ENCODE results near the gene KDSR.

Gene KDSR

DNA sequence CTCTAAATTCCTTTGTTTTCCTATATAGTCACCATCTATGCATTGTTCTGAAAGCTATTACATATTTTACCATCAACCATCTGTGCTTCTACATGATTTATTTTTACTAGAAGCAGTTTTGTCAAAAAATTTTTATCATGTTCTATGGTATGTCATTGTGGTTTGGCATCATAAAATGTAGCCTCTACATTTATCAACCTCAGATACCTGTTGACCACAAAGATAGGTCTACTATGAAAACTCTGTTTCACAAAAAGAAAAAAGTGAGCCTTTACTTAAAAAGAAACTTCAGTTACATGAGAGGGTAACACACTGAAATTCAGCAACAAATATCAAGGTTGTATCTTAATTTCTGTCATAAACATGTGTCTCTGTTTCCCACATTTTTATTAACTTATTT is 51.1 kb downstream of the KDSR start:
- Histone ChIP-seq H3K4me2 (ENCODE audit: low read length) (no peak overlapping the region), H3K9ac (ENCODE audit: low read length) (no peak overlapping the region), H4K8ac (ENCODE audit: low read depth, low read length) (no peak overlapping the region), H2AK5ac (ENCODE audit: low read length) (no peak overlapping the region), H3K23ac (ENCODE audit: low read length) (no peak overlapping the region), H4K12ac (ENCODE audit: low read depth, low read length) (no peak overlapping the region), H2BK120ac (ENCODE audit: insufficient read depth, low read length, poor library complexity) (no peak overlapping the region), H3K79me1 (ENCODE audit: low read length) (peaks cover 4% of the 10 kb centered on the region), H3K36me3 (ENCODE audit: control insufficient read depth in 1 of 2, insufficient read depth in 2 of 2, low read length in 2 of 2) (no peaks in the 10 kb centered on the region), H3K4me1 (ENCODE audit: control insufficient read depth in 1 of 2, insufficient read depth in 2 of 2, low read length in 2 of 2) (peaks cover 6 to 9% of the 10 kb centered on the region in 2 experiments), H2AFZ (ENCODE audit: insufficient read depth, low read length, poor library complexity) (no peak overlapping the region), H4K91ac (ENCODE audit: low read depth, low read length) (no peak overlapping the region), H2BK5ac (ENCODE audit: low read depth, low read length, poor library complexity) (no peak overlapping the region), H3K27ac (ENCODE audit: low read depth, low read length) (no peak overlapping the region), H2BK12ac (ENCODE audit: low read length) (no peak overlapping the region), H3K4ac (ENCODE audit: low read depth, low read length) (no peak overlapping the region), H3K4me3 (ENCODE audit: low read depth, low read length) (no peak overlapping the region), H3K27me3 (ENCODE audit: insufficient read depth, low read length) (peaks cover 13% of the 10 kb centered on the region), H3K14ac (ENCODE audit: low read length) (no peak overlapping the region), H3K18ac (ENCODE audit: low read length) (no peak overlapping the region), H3K79me2 (ENCODE audit: control insufficient read depth, insufficient read depth, low read length, poor library complexity) (no peaks in the 10 kb centered on the region), H3K9me3 (ENCODE audit: insufficient read depth, low read depth, low read length) (peaks cover 4% of the 10 kb centered on the region)
- no peak for DNase-seq

DNA sequence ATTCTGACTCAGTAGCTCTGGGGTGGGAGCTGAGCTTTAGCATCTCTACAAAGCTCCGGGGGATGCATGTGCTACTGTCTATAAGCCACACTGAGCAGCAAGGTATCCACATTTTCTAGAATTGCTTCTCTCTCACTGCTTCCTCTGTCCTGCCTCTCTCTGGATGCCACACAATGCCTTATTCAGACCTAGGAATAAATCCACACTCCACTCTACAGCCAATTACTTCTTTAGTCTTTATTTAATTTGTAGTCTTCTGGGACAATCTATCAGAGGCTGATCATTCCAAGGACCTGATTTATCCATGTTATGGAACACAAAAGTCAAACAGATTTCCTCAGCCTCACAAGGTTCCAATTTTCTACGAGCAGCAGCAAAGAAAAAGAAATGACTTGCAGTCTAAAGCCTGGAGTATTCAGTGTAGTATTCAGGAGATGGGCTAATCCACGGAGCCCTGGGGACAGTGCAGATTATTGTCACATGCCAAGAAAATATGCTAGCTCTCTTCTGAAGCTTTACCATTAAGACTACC is 51.8 kb downstream of the KDSR start:
- no peak overlapping the region for H3K4ac ChIP-seq (ENCODE audit: low read depth, low read length)
- peaks cover 13% of the 10 kb centered on the region for H3K27me3 ChIP-seq (ENCODE audit: insufficient read depth, low read length)
- no peak overlapping the region for H3K14ac ChIP-seq (ENCODE audit: low read length)
- no peak overlapping the region for H3K23ac ChIP-seq (ENCODE audit: low read length)
- H3K4me3 ChIP-seq (ENCODE audit: low read depth, low read length): no peak overlapping the region
- no peak overlapping the region for H3K9ac ChIP-seq (ENCODE audit: low read length)
- H2BK120ac ChIP-seq (ENCODE audit: insufficient read depth, low read length, poor library complexity): no peak overlapping the region
- H3K4me1 ChIP-seq (ENCODE audit: control insufficient read depth in 1 of 2, insufficient read depth in 2 of 2, low read length in 2 of 2): peaks cover 5 to 6% of the 10 kb centered on the region in 2 experiments
- no peak overlapping the region for H4K91ac ChIP-seq (ENCODE audit: low read depth, low read length)
- H3K79me1 ChIP-seq (ENCODE audit: low read length): no peaks in the 10 kb centered on the region
- H3K4me2 ChIP-seq (ENCODE audit: low read length): no peak overlapping the region
- H4K12ac ChIP-seq (ENCODE audit: low read depth, low read length): no peak overlapping the region
- H3K18ac ChIP-seq (ENCODE audit: low read length): no peak overlapping the region
- peaks cover 4% of the 10 kb centered on the region for H3K9me3 ChIP-seq (ENCODE audit: insufficient read depth, low read depth, low read length)
- no peak overlapping the region for H2AFZ ChIP-seq (ENCODE audit: insufficient read depth, low read length, poor library complexity)
- H3K79me2 ChIP-seq (ENCODE audit: control insufficient read depth, insufficient read depth, low read length, poor library complexity): no peaks in the 10 kb centered on the region
- no peak overlapping the region for H2AK5ac ChIP-seq (ENCODE audit: low read length)
- no peak overlapping the region for H2BK12ac ChIP-seq (ENCODE audit: low read length)
- WGBS (ENCODE audit: extremely low coverage, insufficient coverage, insufficient read length): no CpG with 5 or more reads among the region's 3 CpGs
- H3K36me3 ChIP-seq (ENCODE audit: control insufficient read depth in 1 of 2, insufficient read depth in 2 of 2, low read length in 2 of 2): no peaks in the 10 kb centered on the region
- DNase-seq: no peak
- H2BK5ac ChIP-seq (ENCODE audit: low read depth, low read length, poor library complexity): no peak overlapping the region
- H4K8ac ChIP-seq (ENCODE audit: low read depth, low read length): no peak overlapping the region
- H3K27ac ChIP-seq (ENCODE audit: low read depth, low read length): no peak overlapping the region

DNA sequence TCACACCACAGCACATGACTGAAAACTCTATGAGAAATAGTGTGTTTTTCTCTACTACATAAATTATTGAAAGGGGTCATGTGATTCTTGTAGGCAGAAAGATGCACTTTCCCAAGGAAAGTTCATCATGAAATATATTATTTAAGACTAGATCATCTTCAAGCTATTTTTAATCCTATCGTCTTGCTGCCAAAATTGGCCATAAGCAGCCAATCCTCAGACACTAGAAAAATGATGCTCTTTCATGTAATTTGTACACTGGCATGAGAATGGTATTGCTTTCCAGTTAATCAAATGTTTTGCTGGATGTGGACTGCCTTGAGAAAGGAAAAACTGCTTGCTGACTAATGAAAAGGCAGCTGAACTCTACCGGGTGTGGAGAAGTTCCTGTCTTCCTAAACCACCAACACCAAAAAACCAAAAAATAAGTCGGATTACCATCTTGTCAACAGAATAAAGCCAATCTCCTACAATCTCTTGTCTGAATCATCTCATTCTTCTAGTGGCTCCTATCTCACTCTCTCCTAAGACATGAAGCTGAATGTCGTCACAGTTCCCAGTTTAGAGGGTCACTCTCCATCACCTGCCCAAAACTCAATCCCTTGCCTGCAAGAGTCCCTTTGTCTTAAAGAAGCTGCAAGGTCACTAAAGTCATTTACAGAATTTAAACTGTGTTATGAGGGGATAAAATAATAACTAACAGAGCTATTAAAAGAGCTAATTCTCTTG is 52.8 kb downstream of the KDSR start:
- Histone ChIP-seq H3K4me1 (ENCODE audit: control insufficient read depth in 1 of 2, insufficient read depth in 2 of 2, low read length in 2 of 2) (peaks cover 5 to 6% of the 10 kb centered on the region in 2 experiments), H3K4me3 (ENCODE audit: low read depth, low read length) (no peak overlapping the region), H3K4ac (ENCODE audit: low read depth, low read length) (no peak overlapping the region), H2BK120ac (ENCODE audit: insufficient read depth, low read length, poor library complexity) (no peak overlapping the region), H2AK5ac (ENCODE audit: low read length) (no peak overlapping the region), H3K79me1 (ENCODE audit: low read length) (no peaks in the 10 kb centered on the region), H2BK12ac (ENCODE audit: low read length) (no peak overlapping the region), H2BK5ac (ENCODE audit: low read depth, low read length, poor library complexity) (no peak overlapping the region), H3K27me3 (ENCODE audit: insufficient read depth, low read length) (peaks cover 10% of the 10 kb centered on the region), H3K79me2 (ENCODE audit: control insufficient read depth, insufficient read depth, low read length, poor library complexity) (no peaks in the 10 kb centered on the region), H3K18ac (ENCODE audit: low read length) (no peak overlapping the region), H3K14ac (ENCODE audit: low read length) (no peak overlapping the region), H4K8ac (ENCODE audit: low read depth, low read length) (no peak overlapping the region), H4K12ac (ENCODE audit: low read depth, low read length) (no peak overlapping the region), H4K91ac (ENCODE audit: low read depth, low read length) (no peak overlapping the region), H3K23ac (ENCODE audit: low read length) (no peak overlapping the region), H3K9ac (ENCODE audit: low read length) (no peak overlapping the region), H2AFZ (ENCODE audit: insufficient read depth, low read length, poor library complexity) (no peak overlapping the region), H3K4me2 (ENCODE audit: low read length) (no peak overlapping the region), H3K9me3 (ENCODE audit: insufficient read depth, low read depth, low read length) (peaks cover 4% of the 10 kb centered on the region), H3K27ac (ENCODE audit: low read depth, low read length) (no peak overlapping the region), H3K36me3 (ENCODE audit: control insufficient read depth in 1 of 2, insufficient read depth in 2 of 2, low read length in 2 of 2) (no peaks in the 10 kb centered on the region)
- WGBS (ENCODE audit: extremely low coverage, insufficient coverage, insufficient read length): no CpG with 5 or more reads among the region's 4 CpGs
- no peak for DNase-seq

DNA sequence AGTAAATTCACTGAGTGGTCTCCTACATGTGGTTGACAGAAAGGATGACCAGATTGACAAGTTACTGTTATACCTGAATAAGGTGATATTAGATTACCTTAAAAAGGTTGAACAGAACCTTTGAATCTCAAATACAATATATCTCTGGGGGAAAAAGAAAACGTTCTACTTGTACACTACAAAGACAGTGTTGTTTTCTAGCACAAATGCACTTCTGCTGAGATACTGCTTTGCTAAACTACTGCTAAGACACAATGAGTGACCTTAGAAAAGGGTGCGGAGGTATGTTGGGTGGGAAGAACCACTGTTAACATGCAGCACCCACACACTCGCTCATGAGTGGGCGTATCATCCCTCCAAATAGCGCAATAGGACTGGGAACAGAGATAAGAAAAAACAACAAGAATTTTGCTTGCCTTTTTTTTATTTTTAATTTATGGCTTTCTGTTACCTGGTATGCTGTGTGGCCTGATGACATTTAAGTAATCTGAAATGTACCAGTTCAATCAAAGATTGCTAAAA is 53.5 kb downstream of the KDSR start:
- H3K79me2 ChIP-seq (ENCODE audit: control insufficient read depth, insufficient read depth, low read length, poor library complexity): no peaks in the 10 kb centered on the region
- no peak overlapping the region for H3K9ac ChIP-seq (ENCODE audit: low read length)
- H2BK120ac ChIP-seq (ENCODE audit: insufficient read depth, low read length, poor library complexity): no peak overlapping the region
- no peak overlapping the region for H3K27ac ChIP-seq (ENCODE audit: low read depth, low read length)
- no peak overlapping the region for H3K14ac ChIP-seq (ENCODE audit: low read length)
- no peaks in the 10 kb centered on the region for H3K79me1 ChIP-seq (ENCODE audit: low read length)
- H3K9me3 ChIP-seq (ENCODE audit: insufficient read depth, low read depth, low read length): peaks cover 4% of the 10 kb centered on the region
- H2BK5ac ChIP-seq (ENCODE audit: low read depth, low read length, poor library complexity): no peak overlapping the region
- H4K12ac ChIP-seq (ENCODE audit: low read depth, low read length): no peak overlapping the region
- no peak overlapping the region for H3K4me2 ChIP-seq (ENCODE audit: low read length)
- H4K91ac ChIP-seq (ENCODE audit: low read depth, low read length): no peak overlapping the region
- WGBS (ENCODE audit: extremely low coverage, insufficient coverage, insufficient read length): no CpG with 5 or more reads among the region's 5 CpGs
- no peak overlapping the region for H3K18ac ChIP-seq (ENCODE audit: low read length)
- H3K4me1 ChIP-seq (ENCODE audit: control insufficient read depth in 1 of 2, insufficient read depth in 2 of 2, low read length in 2 of 2): peaks cover 4% of the 10 kb centered on the region in 2 experiments
- no peak overlapping the region for H2AK5ac ChIP-seq (ENCODE audit: low read length)
- H4K8ac ChIP-seq (ENCODE audit: low read depth, low read length): no peak overlapping the region
- H2BK12ac ChIP-seq (ENCODE audit: low read length): no peak overlapping the region
- no peak overlapping the region for H3K4ac ChIP-seq (ENCODE audit: low read depth, low read length)
- peaks cover 4% of the 10 kb centered on the region for H3K27me3 ChIP-seq (ENCODE audit: insufficient read depth, low read length)
- no peak overlapping the region for H3K4me3 ChIP-seq (ENCODE audit: low read depth, low read length)
- no peak overlapping the region for H2AFZ ChIP-seq (ENCODE audit: insufficient read depth, low read length, poor library complexity)
- no peak for DNase-seq
- no peaks in the 10 kb centered on the region for H3K36me3 ChIP-seq (ENCODE audit: control insufficient read depth in 1 of 2, insufficient read depth in 2 of 2, low read length in 2 of 2)
- no peak overlapping the region for H3K23ac ChIP-seq (ENCODE audit: low read length)

Measured in trophoblast cell (in vitro differentiated cells and primary cell).